ENCODE results near the gene KCNJ9. TPM values are rescaled to one million over a fixed set of nuclear protein-coding genes. Genes with fewer than 3 reads are reported as not detected.
A peak's percentile ranks its signal among the peaks of the same experiment; 100 is the strongest.

Gene KCNJ9
- not detected for total RNA-seq
- not detected for total RNA-seq (2013)
- total RNA-seq, result 0 to 0.42 (median 0.04) reads per million in 29 experiments

DNA sequence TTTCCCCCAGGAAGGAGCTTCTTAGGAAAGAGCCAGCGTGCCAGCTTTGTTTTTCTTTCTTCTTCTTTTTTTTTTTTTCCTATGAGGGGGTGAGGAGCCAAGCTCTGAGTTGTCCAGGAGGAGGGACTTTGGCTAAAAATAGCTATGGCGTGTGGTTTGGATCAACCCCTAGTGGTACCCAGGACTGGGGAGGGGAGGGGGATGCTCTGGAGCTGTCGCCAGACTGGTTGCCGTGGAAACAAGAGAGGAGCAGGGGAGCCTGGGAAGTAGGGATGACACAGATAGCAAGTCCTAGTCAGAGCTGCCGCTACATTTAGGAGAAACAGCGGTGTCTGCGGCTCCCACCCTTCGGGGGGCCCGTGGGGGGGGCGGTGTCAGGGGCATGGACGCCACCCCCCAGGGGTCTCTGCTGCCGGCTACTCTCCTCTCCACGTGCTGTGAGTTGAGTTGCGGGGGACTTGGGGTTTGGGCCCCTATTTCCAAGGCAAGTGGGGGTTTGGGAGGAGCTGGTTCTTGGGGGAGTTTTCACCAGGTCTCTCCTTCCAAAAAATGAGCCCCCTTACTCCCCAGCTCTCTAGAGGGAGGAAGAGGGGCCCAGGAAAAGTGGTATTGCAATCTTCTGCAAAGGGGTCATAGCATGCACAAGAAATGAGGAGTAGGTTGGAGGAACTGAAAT, at the start of gene KCNJ9:
Gene KCNJ9, plus strand, starts transcription at position 278 of the 676 bp plus-strand sequence. CDS start 2,493 bp downstream, outside the sequence.
- CTCF ChIA-PET, result interaction anchor here (0.6 to 1.6 kb wide), 7 partner anchors 27 to 256 kb away, joined by 3 to 8 read pairs (median 4); no protein-coding TSS in a partner anchor
- DNase-seq (no peak), ATAC-seq (replicated peaks in 1 of 4) (no peak)
- Histone ChIP-seq H3K36me3 (ENCODE audit: control insufficient read depth in 2 of 2, extremely low read depth in 1 of 2, insufficient read depth in 1 of 2, low read length in 1 of 2) (no peaks in the 10 kb centered on the region), H3K27me3 (replicated peaks in 1 of 2; ENCODE audit: control insufficient read depth in 2 of 2, extremely low read depth in 1 of 2, insufficient read depth in 2 of 2, low read length in 1 of 2) (peaks cover 15 to 49% of the 10 kb centered on the region in 2 experiments), H3K27ac (ENCODE audit: low read length) (no peak within 1 kb of the TSS), H3K9me3 (no peaks in the 10 kb centered on the region), H3K4me1 (ENCODE audit: control insufficient read depth in 1 of 2, extremely low read depth in 1 of 2, insufficient read depth in 2 of 2, low read length in 2 of 2) (peaks cover 0 to 20% of the 10 kb centered on the region in 2 experiments), H3K4me3 (ENCODE audit: control insufficient read depth in 1 of 2, extremely low read depth in 1 of 2, low read length in 1 of 2) (no peak within 1 kb of the TSS)
- Mint-ChIP-seq H3K27ac (no peak within 1 kb of the TSS), H3K27me3 (peaks cover 40 to 55% of the 10 kb centered on the region in 2 donors), H3K9me3 (no peaks in the 10 kb centered on the region), H3K36me3 (peaks cover 6% of the 10 kb centered on the region), H3K4me1 (peaks cover 12 to 17% (median 12%) of the 10 kb centered on the region in 3 donors), H3K4me3 (no peak within 1 kb of the TSS)
- 37% methylated on average over 6 of the region's 14 CpGs for WGBS (ENCODE audit: insufficient coverage)
- POLR2A ChIA-PET, result interaction anchor here in 1 of 2 donors (0.5 to 0.7 kb wide), 3 partner anchors 35 to 1995 kb away, joined by 6 to 10 read pairs (median 7); no protein-coding TSS in a partner anchor

- WGBS (ENCODE audit: insufficient coverage), result 21% methylated on average over 3 of the region's 18 CpGs
Measured at GRCh38 chr1:160032165-160032820, 49.0 kb upstream of the KCNJ9 start.

GRCh38 chr1:160040476-160040875, 40.9 kb upstream of the KCNJ9 start:
- Mint-ChIP-seq H3K4me1 (no peaks in the 10 kb centered on the region), H3K27me3 (peaks cover 5 to 6% of the 10 kb centered on the region in 2 donors), H3K36me3 (peaks cover 14% of the 10 kb centered on the region), H3K9me3 (no peaks in the 10 kb centered on the region), H3K4me3 (no peak overlapping the region), H3K27ac (no peak overlapping the region)
- CTCF ChIA-PET, result no interaction called here
- Histone ChIP-seq H3K27ac (ENCODE audit: low read length) (no peak overlapping the region), H3K36me3 (ENCODE audit: control insufficient read depth in 2 of 2, extremely low read depth in 1 of 2, insufficient read depth in 1 of 2, low read length in 1 of 2) (no peaks in the 10 kb centered on the region), H3K27me3 (replicated peaks in 1 of 2; ENCODE audit: control insufficient read depth in 2 of 2, extremely low read depth in 1 of 2, insufficient read depth in 2 of 2, low read length in 1 of 2) (peaks cover 0 to 9% of the 10 kb centered on the region in 2 experiments), H3K4me3 (ENCODE audit: control insufficient read depth in 1 of 2, extremely low read depth in 1 of 2, low read length in 1 of 2) (no peak overlapping the region), H3K9me3 (no peaks in the 10 kb centered on the region), H3K4me1 (ENCODE audit: control insufficient read depth in 1 of 2, extremely low read depth in 1 of 2, insufficient read depth in 2 of 2, low read length in 2 of 2) (no peaks in the 10 kb centered on the region)
- DNase-seq, result no peak
- no peak for ATAC-seq (replicated peaks in 1 of 4)
- POLR2A ChIA-PET, result no interaction called here
- 90% methylated on average over 1 of the region's 1 CpG for WGBS (ENCODE audit: insufficient coverage)

More at GRCh38 chr1:160032165-160032820, 49.0 kb upstream of the KCNJ9 start:
- H3K4me3 ChIP-seq (ENCODE audit: control insufficient read depth in 1 of 2, extremely low read depth in 1 of 2, low read length in 1 of 2), result peak overlapping the region; percentile 74 to 75
- Mint-ChIP-seq H3K4me1 (peaks cover 39 to 40% (median 39%) of the 10 kb centered on the region in 3 donors), H3K27me3 (no peaks in the 10 kb centered on the region), H3K36me3 (peaks cover 1% of the 10 kb centered on the region), H3K4me3 (peak overlapping the region; percentile 94 to 96 (median 96)), H3K9me3 (no peaks in the 10 kb centered on the region), H3K27ac (peak overlapping the region; percentile 90 to 92)
- ATAC-seq (replicated peaks in 1 of 4), result peak in 2 of 4 experiments; percentile 16 to 17
- DNase-seq, result peak in 1 of 35 experiments; percentile 17
- no peaks in the 10 kb centered on the region for H3K9me3 ChIP-seq
- peaks cover 9 to 20% of the 10 kb centered on the region in 2 experiments for H3K4me1 ChIP-seq (ENCODE audit: control insufficient read depth in 1 of 2, extremely low read depth in 1 of 2, insufficient read depth in 2 of 2, low read length in 2 of 2)
- H3K27me3 ChIP-seq (replicated peaks in 1 of 2; ENCODE audit: control insufficient read depth in 2 of 2, extremely low read depth in 1 of 2, insufficient read depth in 2 of 2, low read length in 1 of 2), result no peaks in the 10 kb centered on the region
- H3K27ac ChIP-seq (ENCODE audit: low read length), result peak overlapping the region; percentile 30
- ChIA-PET CTCF (interaction anchor here (1.0 to 2.6 kb wide), 4 partner anchors 14 to 234 kb away, joined by 3 to 11 read pairs (median 3); no protein-coding TSS in a partner anchor), POLR2A (no interaction called here)
- H3K36me3 ChIP-seq (ENCODE audit: control insufficient read depth in 2 of 2, extremely low read depth in 1 of 2, insufficient read depth in 1 of 2, low read length in 1 of 2), result no peaks in the 10 kb centered on the region

DNA sequence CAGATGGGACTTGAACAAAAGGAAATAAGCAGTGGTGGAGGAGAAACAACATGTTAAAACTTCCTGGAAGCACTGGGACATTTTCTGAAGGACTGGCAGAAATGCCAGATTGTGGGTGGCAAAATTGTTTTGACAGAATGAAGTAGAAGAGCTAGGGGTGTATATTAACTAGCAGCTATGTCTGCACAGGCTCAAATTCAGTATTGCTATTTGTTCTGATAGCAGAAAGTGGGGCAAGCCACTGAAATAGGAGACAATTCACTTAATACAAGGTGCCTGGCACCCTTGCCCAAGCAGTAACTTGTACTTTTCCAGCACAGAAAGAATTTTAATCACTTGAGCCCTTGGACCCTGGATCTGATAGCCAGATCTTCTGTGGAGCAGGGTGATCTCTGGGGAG, 37.8 kb upstream of the KCNJ9 start:
- H3K27ac ChIP-seq (ENCODE audit: low read length), result no peak overlapping the region
- H3K4me1 ChIP-seq (ENCODE audit: control insufficient read depth in 1 of 2, extremely low read depth in 1 of 2, insufficient read depth in 2 of 2, low read length in 2 of 2), result peaks cover 0 to 8% of the 10 kb centered on the region in 2 experiments
- ChIA-PET CTCF (no interaction called here), POLR2A (no interaction called here)
- DNase-seq, result no peak
- Mint-ChIP-seq H3K27ac (no peak overlapping the region), H3K4me1 (peaks cover 8 to 13% (median 12%) of the 10 kb centered on the region in 3 donors), H3K9me3 (no peaks in the 10 kb centered on the region), H3K27me3 (peaks cover 9 to 20% of the 10 kb centered on the region in 2 donors), H3K4me3 (no peak overlapping the region), H3K36me3 (peaks cover 4% of the 10 kb centered on the region)
- no peak overlapping the region for H3K4me3 ChIP-seq (ENCODE audit: control insufficient read depth in 1 of 2, extremely low read depth in 1 of 2, low read length in 1 of 2)
- ATAC-seq (replicated peaks in 1 of 4), result no peak
- no peaks in the 10 kb centered on the region for H3K9me3 ChIP-seq
- H3K27me3 ChIP-seq (replicated peaks in 1 of 2; ENCODE audit: control insufficient read depth in 2 of 2, extremely low read depth in 1 of 2, insufficient read depth in 2 of 2, low read length in 1 of 2), result peaks cover 0 to 23% of the 10 kb centered on the region in 2 experiments
- H3K36me3 ChIP-seq (ENCODE audit: control insufficient read depth in 2 of 2, extremely low read depth in 1 of 2, insufficient read depth in 1 of 2, low read length in 1 of 2), result no peaks in the 10 kb centered on the region

DNA sequence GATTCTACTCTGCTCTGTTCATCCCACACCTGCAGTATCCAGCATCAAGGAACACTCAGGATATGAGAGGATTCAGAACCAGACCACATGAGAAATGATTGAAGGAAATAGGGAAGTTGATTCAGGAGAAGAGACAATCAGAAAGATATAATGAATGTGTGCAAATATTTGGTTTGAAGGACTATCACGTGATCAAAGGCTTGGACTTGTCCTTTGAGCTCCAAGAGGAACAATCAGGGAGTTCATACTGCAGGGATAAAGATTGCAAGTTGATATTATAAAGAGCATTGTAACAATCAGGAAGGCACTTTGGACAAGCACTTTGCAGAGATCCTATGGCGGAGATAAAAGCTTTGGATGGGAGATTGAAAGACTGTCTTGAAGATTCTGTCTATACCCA, 35.7 kb upstream of the KCNJ9 start:
- Mint-ChIP-seq H3K4me1 (peaks cover 8 to 13% (median 12%) of the 10 kb centered on the region in 3 donors), H3K27me3 (peaks cover 12 to 28% of the 10 kb centered on the region in 2 donors), H3K9me3 (no peaks in the 10 kb centered on the region), H3K4me3 (no peak overlapping the region), H3K36me3 (no peaks in the 10 kb centered on the region), H3K27ac (no peak overlapping the region)
- DNase-seq, result no peak
- CTCF ChIA-PET, result interaction anchor here (0.8 to 3.4 kb wide), 8 partner anchors 33 to 53 kb away, joined by 4 to 19 read pairs (median 7); partner anchors contain the start of genes IGSF8 (in 1 of the 2) and KCNJ9 (in 1 of the 2)
- H3K4me3 ChIP-seq (ENCODE audit: control insufficient read depth in 1 of 2, extremely low read depth in 1 of 2, low read length in 1 of 2), result no peak overlapping the region
- H3K9me3 ChIP-seq, result no peaks in the 10 kb centered on the region
- POLR2A ChIA-PET, result interaction anchor here in 1 of 2 donors (0.6 kb wide), 1 partner anchor 41 kb away, joined by 3 read pairs; no protein-coding TSS in a partner anchor
- no peak overlapping the region for H3K27ac ChIP-seq (ENCODE audit: low read length)
- 46% methylated on average over 1 of the region's 2 CpGs for WGBS (ENCODE audit: insufficient coverage)
- H3K36me3 ChIP-seq (ENCODE audit: control insufficient read depth in 2 of 2, extremely low read depth in 1 of 2, insufficient read depth in 1 of 2, low read length in 1 of 2), result no peaks in the 10 kb centered on the region
- H3K4me1 ChIP-seq (ENCODE audit: control insufficient read depth in 1 of 2, extremely low read depth in 1 of 2, insufficient read depth in 2 of 2, low read length in 2 of 2), result peaks cover 0 to 8% of the 10 kb centered on the region in 2 experiments
- no peak for ATAC-seq (replicated peaks in 1 of 4)
- peaks cover 0 to 25% of the 10 kb centered on the region in 2 experiments for H3K27me3 ChIP-seq (replicated peaks in 1 of 2; ENCODE audit: control insufficient read depth in 2 of 2, extremely low read depth in 1 of 2, insufficient read depth in 2 of 2, low read length in 1 of 2)
